Body of pancreas (tissue), 4 donors: ENCODE results near the gene PEX1.

Experiments
- CTCF ChIP-seq, 7 experiments: fragments of 450-650 bp in 4 of 7; fragments of 200-600 bp in 3 of 7; sonication (generic) in 3 of 7; IDR thresholded peaks; one replicate each; pipeline ENCODE4 v1.5.1; 2016 to 2019; ENCODE audit warnings: antibody characterized with exemption in 7 of 7
- POLR2A ChIP-seq, 3 donors: fragments of 450-650 bp; IDR thresholded peaks; one replicate each; pipeline ENCODE4 v1.6.1; 2016; ENCODE audit warnings: antibody characterized with exemption in 3 of 3, mild to moderate bottlenecking in 2 of 3

- TF ChIP-seq CTCF (IDR thresholded peaks at IDR 0.05), result no peak
- no peak for TF ChIP-seq POLR2A (IDR thresholded peaks at IDR 0.05)
These were observed 28.9 kb upstream of the PEX1 start for GRCh38 chr7:92557249-92557648.
